GM12874 (cell line): ENCODE results near the gene THOC7.

Experiments used
- CTCF ChIP-seq: IDR thresholded peaks from 2 replicates; pipeline ENCODE4 v1.5.1; 2011; ENCODE audit warnings: low read depth, mild to moderate bottlenecking, control low read depth, low read length, moderate library complexity; ENCODE audit not compliant: insufficient read depth

The THOC7 gene

GRCh38 chr3:63908776-63909175 is 45.2 kb upstream of the THOC7 start:
- no peak for TF ChIP-seq CTCF

GRCh38 chr3:63908081-63908736 is 44.6 kb upstream of the THOC7 start:
- TF ChIP-seq CTCF = no peak

GRCh38 chr3:63905731-63906620 is 42.4 kb upstream of the THOC7 start:
- TF ChIP-seq CTCF = no peak

- no peak for TF ChIP-seq CTCF
These were observed 36.9 kb upstream of the THOC7 start for GRCh38 chr3:63900459-63900858.

GRCh38 chr3:63900010-63900409 is 36.4 kb upstream of the THOC7 start:
- TF ChIP-seq CTCF = no peak

- no peak for TF ChIP-seq CTCF
These were observed 32.9 kb upstream of the THOC7 start for GRCh38 chr3:63896332-63897030.
